Esophagus squamous epithelium (tissue), 5 donors: ENCODE measurements around the gene FBXL19. TPM values are rescaled to one million over a fixed set of nuclear protein-coding genes. Genes with fewer than 3 reads are reported as not detected.

Experiments
- DNase-seq: peaks from one replicate; lab custom pipeline; 2025; lab: John Stamatoyannopoulos, UW
- H3K27ac ChIP-seq, 4 donors: fragments of 200-600 bp; sonication (generic); one replicate each; pipeline ENCODE4 v1.5.1; 2016 to 2019; ENCODE audit warnings: mild to moderate bottlenecking in 1 of 4
- H3K27me3 ChIP-seq, 4 donors: fragments of 200-600 bp; sonication (generic); 1 replicate in 3 of 4; 2 replicates in 1 of 4; pipeline versions ENCODE4 v1.5.1 to v1.6.0; 2017 to 2021; ENCODE audit warnings: antibody characterized with exemption in 1 of 4
- H3K36me3 ChIP-seq, 3 donors: fragments of 200-600 bp; sonication (generic); one replicate each; pipeline ENCODE4 v1.5.1; 2016 to 2019
- H3K4me1 ChIP-seq, 3 donors: fragments of 200-600 bp; sonication (generic); one replicate each; pipeline ENCODE4 v1.5.1; 2017 to 2019
- H3K4me3 ChIP-seq, 4 donors: fragments of 200-600 bp; sonication (generic); 1 replicate in 3 of 4; 2 replicates in 1 of 4; pipeline ENCODE4 v1.5.1; 2016 to 2019; ENCODE audit warnings: mild to moderate bottlenecking in 2 of 4, moderate library complexity in 1 of 4
- H3K9me3 ChIP-seq, 3 donors: fragments of 200-600 bp; sonication (generic); one replicate each; pipeline ENCODE4 v1.5.1; 2016 to 2019
- CTCF ChIP-seq, 6 experiments: fragments of 450-650 bp in 4 of 6; fragments of 200-600 bp in 2 of 6; sonication (generic) in 2 of 6; IDR thresholded peaks; one replicate each; pipeline ENCODE4 v1.5.1; 2016 to 2019; ENCODE audit warnings: antibody characterized with exemption in 6 of 6, mild to moderate bottlenecking in 4 of 6, moderate library complexity in 4 of 6
- POLR2A ChIP-seq, 4 donors: fragments of 450-650 bp; IDR thresholded peaks; one replicate each; pipeline ENCODE4 v1.6.1; 2017; ENCODE audit warnings: antibody characterized with exemption in 4 of 4, mild to moderate bottlenecking in 4 of 4, moderate library complexity in 3 of 4
- WGBS, 2 donors: methylation state at CpG; one replicate each; pipeline ENCODE4 v1.1.5; 2018; 5-methylcytosine and 5-hydroxymethylcytosine counted together
- intact Hi-C: fragments of 100-400 bp; cut with DNase I; formaldehyde crosslinking; loops from one replicate; pipeline ENCODE4 v1.15.0; 2022
- total RNA-seq, 4 donors: library from RNA; depleted of rRNA; stranded (reverse); fragments of >200 nt; gene quantifications; one replicate each; pipeline ENCODE4 v1.1.0, GENCODE V29; 2016
- donor health status: DM: yes; HTN: yes; CAD: no.

The FBXL19 gene
- total RNA-seq, 4 donors from 2014 or later = 17.0 to 28.7 (median 25.1) TPM

- no peak for DNase-seq
- intact Hi-C loops = no loop called here
- Histone ChIP-seq H3K9me3 (no peaks in the 10 kb centered on the region), H3K36me3 (peaks cover 0 to 11% (median 6%) of the 10 kb centered on the region in 3 donors), H3K27me3 (no peaks in the 10 kb centered on the region), H3K27ac (no peak overlapping the region), H3K4me1 (peaks cover 31 to 71% (median 54%) of the 10 kb centered on the region in 3 donors), H3K4me3 (no peak overlapping the region)
- TF ChIP-seq POLR2A (IDR thresholded peaks at IDR 0.05) (no peak), CTCF (IDR thresholded peaks at IDR 0.05) (no peak)
- 76 to 86% methylated on average over 8 of the region's 8 CpGs for WGBS, 2 donors
Observed at GRCh38 chr16:30954993-30955392, 31.6 kb downstream of the FBXL19 start.

- H3K4me3 ChIP-seq = peak overlapping the region; percentile 54 to 99 (median 85)
- TF ChIP-seq CTCF (IDR thresholded peaks at IDR 0.05) = peak in 3 of 6 experiments; percentile 19 to 26 (median 20)
- TF ChIP-seq POLR2A (IDR thresholded peaks at IDR 0.05) = no peak
- H3K27ac ChIP-seq = peak overlapping the region; percentile 93 to 99 (median 98)
- peaks cover 17 to 52% (median 36%) of the 10 kb centered on the region in 3 donors for H3K4me1 ChIP-seq
- no peak for DNase-seq
- 11 to 75% methylated on average over 2 to 9 of the region's 42 CpGs for WGBS, 2 donors
- no peaks in the 10 kb centered on the region for H3K27me3 ChIP-seq
- intact Hi-C loops = no loop called here
- H3K36me3 ChIP-seq = peaks cover 11 to 29% (median 18%) of the 10 kb centered on the region in 3 donors
- no peaks in the 10 kb centered on the region for H3K9me3 ChIP-seq
Observed at GRCh38 chr16:30956601-30957455, 33.5 kb downstream of the FBXL19 start.

- TF ChIP-seq CTCF (IDR thresholded peaks at IDR 0.05) (peak in 2 of 6 experiments; percentile 3 to 32), POLR2A (IDR thresholded peaks at IDR 0.05) (peak in 2 of 4 donors; percentile 43 to 48)
- H3K27me3 ChIP-seq = no peaks in the 10 kb centered on the region
- H3K27ac ChIP-seq = peak within 1 kb of the TSS; percentile 93 to 99 (median 98)
- intact Hi-C loops = no loop called here
- peaks cover 18 to 37% (median 26%) of the 10 kb centered on the region in 3 donors for H3K36me3 ChIP-seq
- WGBS, 2 donors = 0% methylated on average over 8 of the region's 85 CpGs; no CpG with 5 or more reads in 1 of the 2 donors
- peak; percentile 84 for DNase-seq
- H3K4me1 ChIP-seq = peaks cover 17 to 44% (median 28%) of the 10 kb centered on the region in 3 donors
- peak within 1 kb of the TSS; percentile 54 to 99 (median 85) for H3K4me3 ChIP-seq
- no peaks in the 10 kb centered on the region for H3K9me3 ChIP-seq
Observed at GRCh38 chr16:30957456-30958174, 34.2 kb downstream of the FBXL19 start, which contains the start of gene SETD1A. Gene SETD1A, plus strand, starts transcription at chr16:30957754. Its CDS starts 978 bp downstream, at chr16:30958732.

GRCh38 chr16:30958175-30959079 lies 35.1 kb downstream of the FBXL19 start:
- Histone ChIP-seq H3K9me3 (no peaks in the 10 kb centered on the region), H3K4me1 (peaks cover 17 to 36% (median 25%) of the 10 kb centered on the region in 3 donors), H3K4me3 (peak overlapping the region; percentile 54 to 99 (median 85)), H3K27ac (peak overlapping the region; percentile 93 to 99 (median 98)), H3K27me3 (no peaks in the 10 kb centered on the region), H3K36me3 (peaks cover 24 to 45% (median 34%) of the 10 kb centered on the region in 3 donors)
- no peak for DNase-seq
- whole genome bisulfite sequencing, 2 donors = 21 to 27% methylated on average over 15 to 23 of the region's 55 CpGs
- TF ChIP-seq CTCF (IDR thresholded peaks at IDR 0.05) = no peak
- no peak for TF ChIP-seq POLR2A (IDR thresholded peaks at IDR 0.05)
- intact Hi-C loops = no loop called here
